ENCODE results near the gene AGL.
"Not testable (repeated sequence)": the region's sequence is repeated elsewhere in the genome, so short reads cannot be mapped to it uniquely, and the experiment has no call there.

AGL gene

GRCh38 chr1:99944192-99944591 is 94.0 kb downstream of the AGL start:
- no peak for DNase-seq

GRCh38 chr1:99945174-99945573 is 95.0 kb downstream of the AGL start:
- no peak for DNase-seq

DNA sequence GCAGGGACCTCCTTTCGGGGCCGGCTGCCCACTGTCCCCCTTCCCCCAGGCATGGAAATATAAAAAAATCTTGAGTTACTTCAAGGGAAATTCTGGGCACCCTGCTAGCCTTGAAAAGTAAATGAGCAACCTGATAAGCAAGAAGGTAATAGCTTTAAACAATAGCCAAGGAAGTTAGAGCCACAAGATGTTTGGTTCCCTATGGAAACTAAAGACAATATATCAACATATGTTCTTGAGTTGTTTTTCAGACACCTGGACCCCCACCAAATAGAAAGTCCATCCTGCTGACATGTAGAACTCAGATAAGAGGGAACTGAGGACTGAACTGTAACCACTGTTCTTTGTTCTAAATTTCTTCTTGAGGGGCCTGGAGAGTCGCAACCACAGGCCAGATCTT is 100.3 kb downstream of the AGL start:
- DNase-seq, result no peak

DNA sequence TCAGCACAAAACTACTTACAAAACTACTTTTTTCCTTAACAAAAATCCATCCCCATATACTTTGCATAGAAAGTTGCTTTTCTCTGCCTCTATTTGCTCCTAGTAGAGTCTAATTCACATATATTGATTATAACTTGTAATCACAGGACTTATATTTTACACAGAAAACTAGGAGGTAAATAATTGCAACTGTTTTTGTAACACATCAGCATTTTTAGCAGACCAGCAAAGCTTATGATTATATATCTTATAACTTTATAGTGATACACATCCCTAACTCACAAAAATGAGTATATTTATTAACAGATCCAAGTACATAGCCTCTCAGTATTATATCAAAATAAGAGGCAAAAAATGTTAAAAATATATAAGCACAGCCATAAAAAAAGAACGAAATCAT is 102.4 kb downstream of the AGL start:
- DNase-seq, result no peak

DNA sequence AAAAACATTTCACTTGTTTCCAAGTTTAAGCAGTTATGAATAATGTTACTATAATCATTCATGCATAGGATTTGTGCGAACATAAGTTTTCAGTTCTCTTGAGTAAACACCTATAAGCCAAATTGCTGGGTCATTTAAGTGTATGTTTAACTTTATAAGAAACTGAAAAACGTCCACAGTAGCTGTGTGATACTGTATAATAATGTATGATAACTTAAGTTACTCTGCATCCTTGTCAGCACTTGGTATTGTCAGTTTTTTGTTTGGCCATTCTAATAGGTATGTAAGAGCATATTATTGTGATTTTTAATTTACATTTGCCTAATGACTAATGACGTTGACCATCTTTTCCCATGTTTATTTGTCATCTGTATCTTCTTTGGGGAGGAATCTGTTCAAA is 105.2 kb downstream of the AGL start:
- DNase-seq, result no peak

DNA sequence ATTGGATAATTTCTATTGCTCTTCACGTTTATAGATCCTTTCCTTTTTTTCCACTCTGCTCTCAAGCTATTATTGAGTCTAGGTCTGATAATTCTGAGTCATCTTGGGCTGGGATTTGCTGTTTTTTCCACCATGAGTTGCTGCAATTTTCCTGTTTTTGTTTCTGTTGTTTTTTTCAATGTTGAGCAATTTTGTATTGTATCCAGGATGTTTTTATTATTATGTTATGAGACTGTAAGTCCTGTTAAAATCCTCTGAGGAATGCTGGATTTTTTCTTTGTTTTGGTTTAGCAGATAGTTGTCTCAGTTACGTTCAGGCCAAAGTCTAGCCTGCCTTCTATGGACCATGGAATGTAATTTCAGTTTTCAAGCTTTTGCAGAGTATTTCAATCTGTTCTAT is 106.6 kb downstream of the AGL start:
- DNase-seq, result no peak

- DNase-seq, result no peak
These were observed 107.7 kb downstream of the AGL start for GRCh38 chr1:99957818-99958217.

DNA sequence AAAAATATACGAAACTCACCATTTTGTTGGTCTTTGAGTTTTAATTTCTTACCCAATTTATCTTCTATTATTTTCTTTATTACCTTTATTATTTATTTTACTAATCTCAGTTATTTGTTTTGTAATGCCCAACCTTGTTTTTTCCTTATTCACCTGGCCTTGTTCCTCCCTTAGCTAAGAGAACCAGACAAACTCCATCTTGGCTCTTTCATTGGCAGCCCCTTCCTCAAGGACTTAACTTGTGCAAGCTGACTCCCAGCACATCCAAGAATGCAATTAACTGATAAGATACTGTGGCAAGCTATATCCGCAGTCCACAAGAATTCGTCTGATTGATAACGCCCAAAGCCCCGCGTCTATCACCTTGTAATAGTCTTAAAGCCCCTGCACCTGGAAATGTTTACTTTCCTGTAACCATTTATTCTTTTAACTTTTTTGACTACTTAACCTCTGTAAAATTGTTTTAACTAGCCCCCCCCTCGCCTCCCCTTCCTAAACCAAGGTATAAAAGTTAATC is 109.1 kb downstream of the AGL start:
- not testable (repeated sequence) for DNase-seq

- not testable (repeated sequence) for DNase-seq
These were observed 110.1 kb downstream of the AGL start for GRCh38 chr1:99960260-99960659.

GRCh38 chr1:99963041-99963795 is 113.1 kb downstream of the AGL start:
- DNase-seq, result no peak

DNA sequence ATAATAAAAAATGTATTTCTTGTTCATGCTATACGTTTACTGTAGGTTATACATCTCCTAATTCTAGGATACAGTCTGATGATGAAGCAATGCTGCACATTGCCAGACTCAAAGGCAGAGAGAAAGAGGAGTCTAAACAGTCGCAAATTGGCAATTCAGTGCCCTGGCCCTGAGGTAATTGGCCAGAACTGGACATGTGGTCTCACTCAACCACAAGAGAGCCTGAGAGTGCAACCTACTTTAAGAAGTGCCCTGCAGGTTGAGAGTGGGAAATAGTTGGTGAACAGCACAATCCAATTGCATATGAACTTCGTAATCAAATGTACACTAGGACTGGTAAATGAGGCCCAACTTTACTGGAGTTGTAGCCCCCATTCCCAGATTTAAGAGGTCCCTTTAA is 114.6 kb downstream of the AGL start:
- DNase-seq, result no peak

DNA sequence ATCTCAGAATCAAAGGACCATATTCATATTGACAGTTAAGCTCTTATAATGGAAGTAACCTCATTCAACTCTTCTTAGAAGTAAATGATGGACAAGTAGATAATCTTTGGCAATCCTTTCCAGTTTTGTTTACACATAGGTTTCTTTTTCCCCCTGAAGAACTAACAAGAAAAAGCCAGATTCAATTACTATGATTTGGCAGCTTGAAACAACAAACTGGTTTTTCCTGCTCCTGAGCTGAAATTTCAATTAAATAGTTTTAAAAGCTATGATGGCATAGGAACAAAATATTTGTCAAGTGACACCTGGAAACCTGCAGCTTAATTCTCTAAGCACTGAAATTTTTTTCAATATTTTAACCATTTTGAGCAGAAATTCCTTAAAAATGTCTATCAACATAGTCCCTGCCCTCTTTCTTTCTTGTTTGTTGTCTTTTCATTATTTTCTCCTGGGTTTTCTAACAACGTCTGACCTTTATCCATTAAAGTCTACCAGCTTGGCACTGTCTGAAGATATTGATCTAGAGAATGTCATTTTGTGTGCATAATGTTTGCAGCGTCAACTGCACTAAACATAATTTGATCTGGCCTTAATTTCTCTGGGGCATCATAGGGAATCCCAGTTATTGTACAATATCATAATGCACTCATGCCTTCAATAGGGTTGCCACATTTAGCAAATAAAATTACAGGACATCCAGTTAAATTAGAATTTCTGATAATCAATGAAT is 115.7 kb downstream of the AGL start:
- DNase-seq, result no peak

DNA sequence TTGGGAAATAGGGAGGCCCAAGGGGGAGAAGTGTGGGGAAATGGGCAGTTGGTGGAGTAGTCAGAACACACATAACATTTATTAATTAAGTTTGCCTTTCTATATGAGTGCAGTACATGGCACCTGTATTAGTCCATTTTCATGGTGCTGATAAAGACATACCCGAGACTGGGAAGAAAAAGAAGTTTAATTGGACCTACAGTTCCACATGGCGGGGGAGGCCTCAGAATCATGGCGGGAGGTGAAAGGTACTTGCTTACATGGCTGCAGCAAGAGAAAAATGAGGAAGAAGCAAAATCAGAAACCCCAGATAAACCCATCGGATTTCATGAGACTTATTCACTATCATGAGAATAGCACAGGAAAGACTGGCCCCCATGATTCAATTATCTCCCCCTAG is 118.1 kb downstream of the AGL start:
- DNase-seq, result no peak

GRCh38 chr1:99969260-99969728 is 119.1 kb downstream of the AGL start:
- peak in 1 of 2 experiments; percentile 19 for DNase-seq

DNA sequence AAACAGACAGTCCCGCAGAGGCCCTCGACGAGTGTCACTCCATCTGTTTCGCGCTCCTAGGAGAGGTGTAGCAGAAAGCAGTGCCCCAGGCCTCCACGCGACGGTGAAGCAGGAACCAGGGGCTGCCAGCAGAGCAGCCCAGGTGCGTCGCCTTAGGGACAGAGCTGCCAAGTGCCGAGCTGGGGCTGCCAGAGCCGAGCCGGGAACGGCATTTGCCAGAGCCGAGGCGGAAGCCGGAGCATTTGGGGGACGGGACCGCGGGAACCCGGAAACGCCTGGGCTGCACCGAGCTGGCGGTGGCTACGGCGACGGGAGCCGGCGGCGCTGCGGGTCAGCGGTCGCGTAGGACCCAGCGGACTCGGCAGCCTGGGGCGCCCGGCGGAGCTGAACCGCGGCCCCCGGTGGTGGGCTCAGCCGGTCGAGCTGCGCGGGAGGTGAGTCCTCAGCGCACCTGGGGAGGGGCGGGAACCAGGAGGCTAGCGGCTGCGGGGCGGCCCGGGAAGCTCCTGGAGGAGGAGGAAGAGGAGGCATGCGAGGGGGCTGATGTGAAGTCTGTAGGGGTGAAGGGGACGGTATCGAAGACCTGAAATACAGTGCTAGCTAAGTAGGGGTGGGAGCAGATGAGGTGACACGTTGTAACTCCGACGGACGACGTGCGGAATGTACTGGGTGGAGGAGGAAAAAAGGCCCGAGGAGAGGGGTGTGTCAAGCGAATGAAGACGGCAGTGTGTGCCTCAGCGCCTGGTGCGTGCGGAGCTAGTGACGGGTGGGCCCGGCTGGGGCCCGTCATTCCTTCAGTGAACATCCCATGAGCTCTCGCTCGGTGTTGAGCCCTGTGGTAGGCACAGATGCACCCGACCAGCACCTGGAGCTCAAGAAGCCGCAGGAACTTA is 119.8 kb downstream of the AGL start, which contains the start of gene SLC35A3:
Gene SLC35A3, plus strand, starts transcription at position 268 of the 893 bp plus-strand sequence. CDS start 23,559 bp downstream, outside the sequence.
- peak; percentile 75 to 85 for DNase-seq

DNA sequence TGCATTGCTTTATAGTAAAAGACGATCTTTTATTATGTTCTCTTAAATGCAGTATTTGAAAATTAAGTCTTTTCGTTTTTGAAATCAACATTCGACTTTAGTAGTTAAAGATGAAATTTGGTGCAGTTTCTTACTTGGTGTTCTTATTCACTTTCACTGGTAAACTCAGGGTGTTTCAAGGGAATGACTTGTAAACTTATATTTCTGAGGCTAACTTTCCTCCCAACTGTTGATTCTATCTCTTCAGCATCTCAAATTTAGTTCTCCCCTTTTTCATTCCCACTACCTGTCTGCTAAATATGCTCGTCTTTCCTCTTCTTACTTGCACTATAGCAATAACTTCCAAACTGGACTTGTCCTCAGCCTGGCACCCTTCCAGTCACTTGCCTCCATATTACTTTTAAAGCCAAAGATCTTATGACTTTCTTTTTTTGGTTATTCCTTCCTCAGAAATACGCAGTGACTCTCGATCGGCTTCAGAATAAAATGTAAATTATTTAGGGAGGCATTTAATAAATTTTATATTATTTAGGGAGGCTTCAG is 120.6 kb downstream of the AGL start:
- no peak for DNase-seq

GRCh38 chr1:99972066-99972465 is 121.9 kb downstream of the AGL start:
- DNase-seq, result not testable (repeated sequence)
